HepG2 (cell line): ENCODE results near the gene MED1. TPM values are rescaled to one million over a fixed set of nuclear protein-coding genes. Genes with fewer than 3 reads are reported as not detected.

Source experiments
- FOXK2 ChIP-seq: fragments of 450-650 bp; IDR thresholded peaks from 2 replicates; pipeline ENCODE4 v1.6.1; 2016
- ZNF33A ChIP-seq: sonication (generic); formaldehyde crosslinking; IDR thresholded peaks from 2 replicates; pipeline ENCODE4 v1.5.1; 2020; ENCODE audit warnings: missing genetic modification reagents, mild to moderate bottlenecking, moderate library complexity, borderline replicate concordance
- ZNF367 ChIP-seq: sonication (generic); formaldehyde crosslinking; IDR thresholded peaks from 2 replicates; pipeline ENCODE4 v1.4.0; 2020; ENCODE audit warnings: missing genetic modification reagents, borderline replicate concordance
- ZNF598 ChIP-seq: sonication (generic); formaldehyde crosslinking; IDR thresholded peaks from 2 replicates; pipeline ENCODE4 v1.5.1; 2020; ENCODE audit warnings: mild to moderate bottlenecking, missing genetic modification reagents, borderline replicate concordance
- ZNF768 ChIP-seq: sonication (generic); formaldehyde crosslinking; IDR thresholded peaks from 2 replicates; pipeline ENCODE4 v1.4.0; 2020; ENCODE audit warnings: missing genetic modification reagents
- ZSCAN12 ChIP-seq: sonication (generic); formaldehyde crosslinking; IDR thresholded peaks from 2 replicates; pipeline ENCODE4 v1.9.0; 2021; ENCODE audit warnings: mild to moderate bottlenecking, missing genetic modification reagents
- polyA plus RNA-seq, 8 experiments: library from polyadenylated mRNA; depleted of rRNA in 3 of 8; stranded (reverse) in 7 of 8; unstranded in 1 of 8; fragments of >200 nt; fragmentation: Illumina TruSeq in 4 of 8; extraction: Trizol in 4 of 8; gene quantifications; 2 replicates each; pipeline versions ENCODE4 v1.2.1 to v1.2.3, GENCODE V29; 2011 to 2016; ENCODE audit warnings: low read depth in 4 of 8, missing spikeins in 1 of 8, mixed read lengths in 1 of 8; ENCODE audit not compliant: insufficient read depth in 1 of 8
- total RNA-seq, 5 experiments: library from RNA; depleted of rRNA; stranded (reverse); fragments of >200 nt; fragmentation: Illumina TruSeq; extraction: Trizol; gene quantifications; 2 replicates each; pipeline ENCODE4 v1.2.3, GENCODE V29; 2016; ENCODE audit warnings: low read depth in 1 of 5
- TF ChIP-seq, protein P1 (sequence below): sonication (generic); formaldehyde crosslinking; IDR thresholded peaks from 2 replicates; pipeline ENCODE4 v1.4.0; 2020; ENCODE audit warnings: missing genetic modification reagents
- TF ChIP-seq, protein P2 (sequence below): sonication (generic); formaldehyde crosslinking; IDR thresholded peaks from 2 replicates; pipeline ENCODE4 v1.8.0; 2023; ENCODE audit warnings: mild to moderate bottlenecking, missing genetic modification reagents
- TF ChIP-seq, protein P3 (sequence below): sonication (generic); formaldehyde crosslinking; IDR thresholded peaks from 2 replicates; pipeline ENCODE4 v1.4.0; 2020; ENCODE audit warnings: mild to moderate bottlenecking, low read depth, missing genetic modification reagents
- TF ChIP-seq, protein P4 (sequence below): sonication (generic); formaldehyde crosslinking; IDR thresholded peaks from 2 replicates; pipeline ENCODE4 v1.4.0; 2020; ENCODE audit warnings: missing genetic modification reagents, low read depth, mild to moderate bottlenecking, borderline replicate concordance
- TF ChIP-seq, protein P5 (sequence below): sonication (generic); formaldehyde crosslinking; IDR thresholded peaks from 2 replicates; pipeline ENCODE4 v1.4.0; 2020; ENCODE audit warnings: missing genetic modification reagents, borderline replicate concordance
- TF ChIP-seq, protein P6 (sequence below): sonication (generic); formaldehyde crosslinking; IDR thresholded peaks from 2 replicates; pipeline ENCODE4 v1.4.0; 2020; ENCODE audit warnings: mild to moderate bottlenecking, missing genetic modification reagents
- TF ChIP-seq, protein P7 (sequence below): sonication (generic); formaldehyde crosslinking; IDR thresholded peaks from 2 replicates; pipeline ENCODE4 v1.5.1; 2020; ENCODE audit warnings: mild to moderate bottlenecking, missing genetic modification reagents, moderate library complexity

The MED1 gene
- total and polyA plus RNA-seq, 2 of the 13 experiments (the other 11 are each of a cell fraction or from before 2014, with no cell fraction given): 37.5 to 40.1 TPM

DNA sequence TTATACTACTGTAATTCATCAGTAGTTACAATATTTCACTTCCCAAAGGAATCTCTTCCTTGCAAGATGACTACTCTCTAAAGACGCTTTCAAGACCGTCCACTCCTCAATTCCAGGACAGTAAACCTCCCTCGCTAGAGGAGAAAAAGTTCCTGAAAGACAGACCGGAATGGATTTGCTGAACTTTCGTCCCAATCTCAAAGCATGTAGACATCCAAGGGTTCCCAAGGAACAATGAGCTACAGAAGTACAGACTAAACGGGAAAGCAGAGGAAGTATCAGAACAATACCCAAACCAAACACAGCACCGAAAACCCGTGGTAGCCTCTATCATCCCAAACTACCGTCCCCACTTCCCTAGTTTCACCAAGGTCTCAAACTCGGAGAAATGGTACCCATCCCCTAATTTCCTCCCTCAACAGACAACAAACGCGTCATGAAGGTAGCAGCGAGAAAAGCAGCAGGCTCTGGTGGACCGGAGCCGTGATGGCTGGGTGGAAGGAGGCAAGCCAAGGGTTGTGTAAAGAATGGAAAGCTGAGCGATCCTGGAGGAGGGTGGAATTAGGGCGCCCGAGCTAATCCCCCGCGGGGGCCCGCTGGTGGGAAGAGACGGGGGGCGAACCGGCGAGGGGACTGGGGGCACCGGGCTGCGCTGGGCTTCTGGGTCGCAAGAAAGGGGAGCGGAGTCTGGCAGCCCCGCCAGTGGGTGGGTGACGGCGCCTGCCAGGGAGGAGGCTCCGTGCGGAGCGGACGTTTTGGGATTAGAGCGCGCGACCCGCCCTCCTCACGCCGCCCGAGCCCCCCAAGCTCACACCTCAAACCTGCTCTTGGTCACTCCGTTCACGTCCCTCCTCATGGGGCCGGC, 50.3 kb downstream of the MED1 start (continued):
- TF ChIP-seq, protein P1, sequence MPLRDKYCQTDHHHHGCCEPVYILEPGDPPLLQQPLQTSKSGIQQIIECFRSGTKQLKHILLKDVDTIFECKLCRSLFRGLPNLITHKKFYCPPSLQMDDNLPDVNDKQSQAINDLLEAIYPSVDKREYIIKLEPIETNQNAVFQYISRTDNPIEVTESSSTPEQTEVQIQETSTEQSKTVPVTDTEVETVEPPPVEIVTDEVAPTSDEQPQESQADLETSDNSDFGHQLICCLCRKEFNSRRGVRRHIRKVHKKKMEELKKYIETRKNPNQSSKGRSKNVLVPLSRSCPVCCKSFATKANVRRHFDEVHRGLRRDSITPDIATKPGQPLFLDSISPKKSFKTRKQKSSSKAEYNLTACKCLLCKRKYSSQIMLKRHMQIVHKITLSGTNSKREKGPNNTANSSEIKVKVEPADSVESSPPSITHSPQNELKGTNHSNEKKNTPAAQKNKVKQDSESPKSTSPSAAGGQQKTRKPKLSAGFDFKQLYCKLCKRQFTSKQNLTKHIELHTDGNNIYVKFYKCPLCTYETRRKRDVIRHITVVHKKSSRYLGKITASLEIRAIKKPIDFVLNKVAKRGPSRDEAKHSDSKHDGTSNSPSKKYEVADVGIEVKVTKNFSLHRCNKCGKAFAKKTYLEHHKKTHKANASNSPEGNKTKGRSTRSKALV (CRISPR knock-in tag): 0 out of 2 replicates have a peak, but pooled peaks have one; percentile 76
- TF ChIP-seq ZSCAN12 (CRISPR knock-in tag) (0 out of 2 replicates have a peak, but pooled peaks have one; percentile 46), ZNF367 (CRISPR knock-in tag) (0 out of 2 replicates have a peak, but pooled peaks have one; percentile 3), ZNF598 (0 out of 2 replicates have a peak, but pooled peaks have one; percentile 19), ZNF768 (peak; percentile 15; the same call in 1 of the 2 replicates), FOXK2 (no peak), ZNF33A (CRISPR knock-in tag) (peak; percentile 56; the same call in 1 of the 2 replicates)
- TF ChIP-seq, protein P2, sequence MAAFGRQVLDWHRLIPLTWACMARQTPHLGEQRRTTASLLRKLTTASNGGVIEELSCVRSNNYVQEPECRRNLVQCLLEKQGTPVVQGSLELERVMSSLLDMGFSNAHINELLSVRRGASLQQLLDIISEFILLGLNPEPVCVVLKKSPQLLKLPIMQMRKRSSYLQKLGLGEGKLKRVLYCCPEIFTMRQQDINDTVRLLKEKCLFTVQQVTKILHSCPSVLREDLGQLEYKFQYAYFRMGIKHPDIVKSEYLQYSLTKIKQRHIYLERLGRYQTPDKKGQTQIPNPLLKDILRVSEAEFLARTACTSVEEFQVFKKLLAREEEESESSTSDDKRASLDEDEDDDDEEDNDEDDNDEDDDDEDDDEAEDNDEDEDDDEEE: 0 out of 2 replicates have a peak, but pooled peaks have one; percentile 50
- TF ChIP-seq, protein P3, sequence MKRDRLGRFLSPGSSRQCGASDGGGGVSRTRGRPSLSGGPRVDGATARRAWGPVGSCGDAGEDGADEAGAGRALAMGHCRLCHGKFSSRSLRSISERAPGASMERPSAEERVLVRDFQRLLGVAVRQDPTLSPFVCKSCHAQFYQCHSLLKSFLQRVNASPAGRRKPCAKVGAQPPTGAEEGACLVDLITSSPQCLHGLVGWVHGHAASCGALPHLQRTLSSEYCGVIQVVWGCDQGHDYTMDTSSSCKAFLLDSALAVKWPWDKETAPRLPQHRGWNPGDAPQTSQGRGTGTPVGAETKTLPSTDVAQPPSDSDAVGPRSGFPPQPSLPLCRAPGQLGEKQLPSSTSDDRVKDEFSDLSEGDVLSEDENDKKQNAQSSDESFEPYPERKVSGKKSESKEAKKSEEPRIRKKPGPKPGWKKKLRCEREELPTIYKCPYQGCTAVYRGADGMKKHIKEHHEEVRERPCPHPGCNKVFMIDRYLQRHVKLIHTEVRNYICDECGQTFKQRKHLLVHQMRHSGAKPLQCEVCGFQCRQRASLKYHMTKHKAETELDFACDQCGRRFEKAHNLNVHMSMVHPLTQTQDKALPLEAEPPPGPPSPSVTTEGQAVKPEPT (CRISPR knock-in tag): peak; percentile 68; the same call in 1 of the 2 replicates
- TF ChIP-seq, protein P4, sequence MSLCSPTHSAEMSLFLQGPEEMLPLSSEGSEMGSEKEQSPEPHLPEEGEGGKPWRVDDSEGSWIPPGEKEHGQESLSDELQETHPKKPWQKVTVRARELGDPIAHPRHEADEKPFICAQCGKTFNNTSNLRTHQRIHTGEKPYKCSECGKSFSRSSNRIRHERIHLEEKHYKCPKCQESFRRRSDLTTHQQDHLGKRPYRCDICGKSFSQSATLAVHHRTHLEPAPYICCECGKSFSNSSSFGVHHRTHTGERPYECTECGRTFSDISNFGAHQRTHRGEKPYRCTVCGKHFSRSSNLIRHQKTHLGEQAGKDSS: 0 out of 2 replicates have a peak, but pooled peaks have one; percentile 5
- TF ChIP-seq, protein P5, sequence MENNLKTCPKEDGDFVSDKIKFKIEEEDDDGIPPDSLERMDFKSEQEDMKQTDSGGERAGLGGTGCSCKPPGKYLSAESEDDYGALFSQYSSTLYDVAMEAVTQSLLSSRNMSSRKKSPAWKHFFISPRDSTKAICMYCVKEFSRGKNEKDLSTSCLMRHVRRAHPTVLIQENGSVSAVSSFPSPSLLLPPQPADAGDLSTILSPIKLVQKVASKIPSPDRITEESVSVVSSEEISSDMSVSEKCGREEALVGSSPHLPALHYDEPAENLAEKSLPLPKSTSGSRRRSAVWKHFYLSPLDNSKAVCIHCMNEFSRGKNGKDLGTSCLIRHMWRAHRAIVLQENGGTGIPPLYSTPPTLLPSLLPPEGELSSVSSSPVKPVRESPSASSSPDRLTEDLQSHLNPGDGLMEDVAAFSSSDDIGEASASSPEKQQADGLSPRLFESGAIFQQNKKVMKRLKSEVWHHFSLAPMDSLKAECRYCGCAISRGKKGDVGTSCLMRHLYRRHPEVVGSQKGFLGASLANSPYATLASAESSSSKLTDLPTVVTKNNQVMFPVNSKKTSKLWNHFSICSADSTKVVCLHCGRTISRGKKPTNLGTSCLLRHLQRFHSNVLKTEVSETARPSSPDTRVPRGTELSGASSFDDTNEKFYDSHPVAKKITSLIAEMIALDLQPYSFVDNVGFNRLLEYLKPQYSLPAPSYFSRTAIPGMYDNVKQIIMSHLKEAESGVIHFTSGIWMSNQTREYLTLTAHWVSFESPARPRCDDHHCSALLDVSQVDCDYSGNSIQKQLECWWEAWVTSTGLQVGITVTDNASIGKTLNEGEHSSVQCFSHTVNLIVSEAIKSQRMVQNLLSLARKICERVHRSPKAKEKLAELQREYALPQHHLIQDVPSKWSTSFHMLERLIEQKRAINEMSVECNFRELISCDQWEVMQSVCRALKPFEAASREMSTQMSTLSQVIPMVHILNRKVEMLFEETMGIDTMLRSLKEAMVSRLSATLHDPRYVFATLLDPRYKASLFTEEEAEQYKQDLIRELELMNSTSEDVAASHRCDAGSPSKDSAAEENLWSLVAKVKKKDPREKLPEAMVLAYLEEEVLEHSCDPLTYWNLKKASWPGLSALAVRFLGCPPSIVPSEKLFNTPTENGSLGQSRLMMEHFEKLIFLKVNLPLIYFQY: no peak; the same call in 1 of the 2 replicates
- TF ChIP-seq, protein P6, sequence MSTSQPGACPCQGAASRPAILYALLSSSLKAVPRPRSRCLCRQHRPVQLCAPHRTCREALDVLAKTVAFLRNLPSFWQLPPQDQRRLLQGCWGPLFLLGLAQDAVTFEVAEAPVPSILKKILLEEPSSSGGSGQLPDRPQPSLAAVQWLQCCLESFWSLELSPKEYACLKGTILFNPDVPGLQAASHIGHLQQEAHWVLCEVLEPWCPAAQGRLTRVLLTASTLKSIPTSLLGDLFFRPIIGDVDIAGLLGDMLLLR (CRISPR knock-in tag): no peak
- TF ChIP-seq, protein P7, sequence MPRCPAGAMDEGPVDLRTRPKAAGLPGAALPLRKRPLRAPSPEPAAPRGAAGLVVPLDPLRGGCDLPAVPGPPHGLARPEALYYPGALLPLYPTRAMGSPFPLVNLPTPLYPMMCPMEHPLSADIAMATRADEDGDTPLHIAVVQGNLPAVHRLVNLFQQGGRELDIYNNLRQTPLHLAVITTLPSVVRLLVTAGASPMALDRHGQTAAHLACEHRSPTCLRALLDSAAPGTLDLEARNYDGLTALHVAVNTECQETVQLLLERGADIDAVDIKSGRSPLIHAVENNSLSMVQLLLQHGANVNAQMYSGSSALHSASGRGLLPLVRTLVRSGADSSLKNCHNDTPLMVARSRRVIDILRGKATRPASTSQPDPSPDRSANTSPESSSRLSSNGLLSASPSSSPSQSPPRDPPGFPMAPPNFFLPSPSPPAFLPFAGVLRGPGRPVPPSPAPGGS (CRISPR knock-in tag): peak; percentile 36; the same call in 1 of the 2 replicates
